OCI-LY3 (cell line): ENCODE results near the gene RAX2.

Experiments
- H2AFZ ChIP-seq: fragments of 200-600, 300-600 bp; shearing (Covaris generic); 2 replicates; pipeline ENCODE4 v1.6.0; 2014; ENCODE audit warnings: antibody characterized with exemption, low read depth, low read length
- H3K27ac ChIP-seq: fragments of 200-600, 300-600 bp; sonication (generic); 2 replicates; pipeline ENCODE4 v1.5.1; 2014; ENCODE audit warnings: mild to moderate bottlenecking, low read length, moderate library complexity, mixed read lengths
- H3K27me3 ChIP-seq: fragments of 200-600, 300-600 bp; sonication (generic); 2 replicates; pipeline ENCODE4 v1.6.1; 2014; ENCODE audit warnings: low read depth, low read length, mixed read lengths
- H3K36me3 ChIP-seq: fragments of 200-600, 300-600 bp; sonication (generic); replicated peaks from 2 replicates; pipeline ENCODE3; 2014; ENCODE audit warnings: low read depth, low read length, mixed read lengths
- H3K4me1 ChIP-seq: fragments of 300-600, 200-600 bp; sonication (generic); 2 replicates; pipeline ENCODE4 v1.6.1; 2014; ENCODE audit warnings: low read length, mixed read lengths
- H3K4me2 ChIP-seq: fragments of 200-600, 300-600 bp; sonication (generic); 2 replicates; pipeline ENCODE4 v1.6.1; 2014; ENCODE audit warnings: low read length, mixed read lengths
- H3K4me3 ChIP-seq: fragments of 300-600, 200-600 bp; sonication (generic); 2 replicates; pipeline ENCODE4 v1.5.1; 2014; ENCODE audit warnings: antibody characterized with exemption, mild to moderate bottlenecking, low read length, moderate library complexity
- H3K79me2 ChIP-seq: fragments of 300-600, 200-600 bp; shearing (Covaris generic); 2 replicates; pipeline ENCODE4 v1.6.1; 2014; ENCODE audit warnings: mild to moderate bottlenecking, low read length, mixed read lengths
- H3K9ac ChIP-seq: fragments of 300-600, 200-600 bp; shearing (Covaris generic); 2 replicates; pipeline ENCODE4 v1.6.0; 2014; ENCODE audit warnings: mild to moderate bottlenecking, low read length, moderate library complexity
- H3K9me3 ChIP-seq: fragments of 200-600, 300-600 bp; shearing (Covaris generic); 2 replicates; pipeline ENCODE4 v1.6.1; 2014; ENCODE audit warnings: low read length, mixed read lengths; ENCODE audit not compliant: insufficient read depth
- H4K20me1 ChIP-seq: fragments of 200-600, 300-600 bp; sonication (generic); 2 replicates; pipeline ENCODE4 v1.6.1; 2016; ENCODE audit warnings: low read length, mixed read lengths; ENCODE audit not compliant: insufficient read depth
- CTCF ChIP-seq: fragments of 200-600, 300-600 bp; sonication (generic); IDR thresholded peaks from 2 replicates; pipeline ENCODE4 v1.5.1; 2014; ENCODE audit warnings: antibody characterized with exemption, low read length, low read depth
- EZH2phosphoT487 ChIP-seq: fragments of 200-600 bp; shearing (Covaris generic); IDR thresholded peaks from 2 replicates; pipeline ENCODE4 v1.6.1; 2018; ENCODE audit warnings: antibody characterized with exemption, mixed run types, low read depth

The RAX2 gene

GRCh38 chr19:3804429-3804828 lies 32.4 kb upstream of the RAX2 start:
- H3K36me3 ChIP-seq, result no peaks in the 10 kb centered on the region
- H3K27ac ChIP-seq, result no peak overlapping the region
- no peaks in the 10 kb centered on the region for H4K20me1 ChIP-seq
- no peak overlapping the region for H3K4me2 ChIP-seq
- H3K79me2 ChIP-seq, result no peaks in the 10 kb centered on the region
- no peak overlapping the region for H3K9ac ChIP-seq
- no peak for TF ChIP-seq CTCF
- no peak for TF ChIP-seq EZH2phosphoT487
- H3K4me1 ChIP-seq, result 0 out of 2 replicates have a peak, but pooled peaks cover 2% of the 10 kb centered on the region
- no peak overlapping the region for H3K4me3 ChIP-seq
- H3K9me3 ChIP-seq, result no peaks in the 10 kb centered on the region; the same call in 1 of the 2 replicates
- no peaks in the 10 kb centered on the region for H3K27me3 ChIP-seq
- H2AFZ ChIP-seq, result no peak overlapping the region

- no peak overlapping the region for H3K4me2 ChIP-seq
- no peaks in the 10 kb centered on the region for H3K27me3 ChIP-seq
- no peak overlapping the region for H3K9ac ChIP-seq
- H3K79me2 ChIP-seq, result no peaks in the 10 kb centered on the region
- no peak overlapping the region for H3K4me3 ChIP-seq
- no peak overlapping the region for H3K27ac ChIP-seq
- no peak overlapping the region for H2AFZ ChIP-seq
- no peaks in the 10 kb centered on the region for H3K36me3 ChIP-seq
- H4K20me1 ChIP-seq, result no peaks in the 10 kb centered on the region
- no peaks in the 10 kb centered on the region for H3K4me1 ChIP-seq
- no peaks in the 10 kb centered on the region; the same call in 1 of the 2 replicates for H3K9me3 ChIP-seq
- no peak for TF ChIP-seq CTCF
- TF ChIP-seq EZH2phosphoT487, result no peak
These were observed 32.0 kb upstream of the RAX2 start for GRCh38 chr19:3803986-3804385.

- Histone ChIP-seq H3K4me1 (no peaks in the 10 kb centered on the region), H3K27me3 (no peaks in the 10 kb centered on the region), H3K36me3 (no peaks in the 10 kb centered on the region), H4K20me1 (no peaks in the 10 kb centered on the region), H3K4me2 (no peak overlapping the region), H3K4me3 (no peak overlapping the region), H3K9ac (no peak overlapping the region), H2AFZ (no peak overlapping the region), H3K9me3 (no peaks in the 10 kb centered on the region; the same call in 1 of the 2 replicates), H3K27ac (no peak overlapping the region), H3K79me2 (no peaks in the 10 kb centered on the region)
- TF ChIP-seq CTCF, result no peak
- TF ChIP-seq EZH2phosphoT487, result no peak
These were observed 31.3 kb upstream of the RAX2 start for GRCh38 chr19:3803114-3803888.

GRCh38 chr19:3801412-3802096 lies 29.5 kb upstream of the RAX2 start:
- TF ChIP-seq CTCF, result no peak
- no peak for TF ChIP-seq EZH2phosphoT487
- Histone ChIP-seq H3K79me2 (no peaks in the 10 kb centered on the region), H3K36me3 (no peaks in the 10 kb centered on the region), H3K9ac (no peak overlapping the region), H3K4me1 (no peaks in the 10 kb centered on the region), H3K4me3 (no peak overlapping the region), H2AFZ (no peak overlapping the region), H3K4me2 (no peak overlapping the region), H3K27me3 (0 out of 2 replicates have a peak, but pooled peaks cover 3% of the 10 kb centered on the region), H3K9me3 (no peaks in the 10 kb centered on the region), H3K27ac (no peak overlapping the region), H4K20me1 (no peaks in the 10 kb centered on the region)
